Adrenal gland (tissue), 12 donors: ENCODE data around the gene ANKRD6. TPM values are rescaled to one million over a fixed set of nuclear protein-coding genes. Genes with fewer than 3 reads are reported as not detected.

Experiments used
- DNase-seq, 7 donors: peaks; one replicate each; pipeline ENCODE4 v3.0.0-alpha.2; 2019 to 2020
- H3K27ac ChIP-seq, 5 donors: fragments of 200-600 bp; sonication (generic) in 4 of 5; 1 replicate in 3 of 5; 2 replicates in 2 of 5; pipeline versions ENCODE4 v1.5.1 to v1.8.0; 2016 to 2020; ENCODE audit warnings: mild to moderate bottlenecking in 1 of 5
- H3K27me3 ChIP-seq: fragments of 200-600 bp; 2 replicates; pipeline ENCODE4 v1.8.0; 2021
- H3K36me3 ChIP-seq, 2 donors: fragments of 200-600 bp; replicated peaks in 1 of 2; 1 replicate in 1 of 2; 2 replicates in 1 of 2; pipeline versions ENCODE4 v1.5.1 to v1.8.0; 2018 to 2022
- H3K4me1 ChIP-seq, 2 donors: fragments of 200-600 bp; replicated peaks in 1 of 2; 1 replicate in 1 of 2; 2 replicates in 1 of 2; pipeline versions ENCODE4 v1.5.1 to v1.8.0; 2018 to 2021
- H3K4me3 ChIP-seq, 4 donors: fragments of 200-600 bp; sonication (generic) in 3 of 4; one replicate each; pipeline ENCODE4 v1.5.1; 2016 to 2018
- H3K9me3 ChIP-seq, 3 donors: fragments of 200-600 bp; sonication (generic) in 1 of 3; replicated peaks in 1 of 3; 1 replicate in 2 of 3; 2 replicates in 1 of 3; pipeline versions ENCODE4 v1.5.1 to v1.8.0; 2016 to 2021
- POLR2A ChIP-seq, 2 donors: fragments of 450-650 bp; IDR thresholded peaks; one replicate each; pipeline ENCODE4 v1.6.1; 2017; ENCODE audit warnings: antibody characterized with exemption in 2 of 2, mild to moderate bottlenecking in 2 of 2, moderate library complexity in 1 of 2
- WGBS, 4 donors: extraction: QIAGEN DNeasy Blood & Tissue Kit in 2 of 4; methylation state at CpG; one replicate each; pipeline versions ENCODE4 v1.1.5 to v1.1.7; 2013 to 2017; 5-methylcytosine and 5-hydroxymethylcytosine counted together
- intact Hi-C, 2 donors: fragments of 100-400 bp; cut with DNase I; formaldehyde crosslinking; loops; one replicate each; pipeline versions ENCODE4 v1.14.1 to v1.15.0; 2022 to 2023
- polyA plus RNA-seq, 3 donors: library from polyadenylated mRNA; stranded (reverse); fragments of 200-250 nt in 2 of 3; fragments of 350-450 nt in 1 of 3; fragmentation: Illumina TruSeq in 1 of 3; extraction: RNeasy Lipid Tissue Mini Kit (QIAGEN cat#74804) in 1 of 3; gene quantifications; one replicate each; pipeline ENCODE4 v1.2.3, GENCODE V29; 2013 to 2014
- total RNA-seq, 9 donors: library from RNA; depleted of rRNA in 4 of 9; stranded (reverse); fragments of >200 nt in 4 of 9; fragments of 120-200 nt in 1 of 9; fragmentation: NEBNext Ultra II Directional in 1 of 9; extraction: Animal tissue kit (Norgen Biotek cat#: 25700) in 1 of 9; gene quantifications; one replicate each; pipeline versions ENCODE4 v1.1.0 to v1.2.4, GENCODE V29; 2013 to 2023
- TF ChIP-seq, protein P1 (sequence below), 6 experiments: fragments of 450-650 bp in 4 of 6; fragments of 200-600 bp in 2 of 6; sonication (generic) in 1 of 6; IDR thresholded peaks; 1 replicate in 5 of 6; 2 replicates in 1 of 6; pipeline versions ENCODE4 v1.5.1 to v1.8.0; 2016 to 2021; ENCODE audit warnings: antibody characterized with exemption in 6 of 6, mild to moderate bottlenecking in 2 of 6, moderate library complexity in 1 of 6
- donor health status: healthy with polysubstance abuse.
- donor health status: Bipolar disorder and iron deficiency.
- donor health status: DM: yes; HTN: yes; CAD: no.
- donor health status: DM: no; HTN: no; CAD: no.
- donor health status: DM: no; HTN: no; CAD: no.
- donor health status: DM: yes; HTN: yes; CAD: no.

The ANKRD6 gene
- total and polyA plus RNA-seq, 12 donors = 2.8 to 16.6 (median 7.7) TPM

DNA sequence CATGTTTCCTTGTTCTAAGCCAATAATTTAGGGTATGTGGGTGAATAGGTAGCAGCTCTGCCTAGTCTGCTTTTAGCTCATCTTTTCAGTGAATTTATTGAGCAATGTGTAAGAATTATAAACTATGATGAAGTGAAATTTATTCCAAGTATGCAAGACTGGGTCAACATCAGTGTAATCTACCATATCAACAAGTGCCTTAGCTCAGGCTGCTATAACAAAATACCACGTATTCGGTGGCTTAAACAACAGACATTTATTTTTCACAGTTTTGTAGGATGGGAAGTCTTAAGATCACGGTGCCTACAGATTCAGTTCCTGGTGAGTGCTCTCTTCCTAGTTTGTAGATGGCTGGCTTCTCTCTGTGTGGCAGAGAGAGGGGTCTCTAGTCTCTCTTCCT, 151.6 kb downstream of the ANKRD6 start:
- TF ChIP-seq, protein P1, sequence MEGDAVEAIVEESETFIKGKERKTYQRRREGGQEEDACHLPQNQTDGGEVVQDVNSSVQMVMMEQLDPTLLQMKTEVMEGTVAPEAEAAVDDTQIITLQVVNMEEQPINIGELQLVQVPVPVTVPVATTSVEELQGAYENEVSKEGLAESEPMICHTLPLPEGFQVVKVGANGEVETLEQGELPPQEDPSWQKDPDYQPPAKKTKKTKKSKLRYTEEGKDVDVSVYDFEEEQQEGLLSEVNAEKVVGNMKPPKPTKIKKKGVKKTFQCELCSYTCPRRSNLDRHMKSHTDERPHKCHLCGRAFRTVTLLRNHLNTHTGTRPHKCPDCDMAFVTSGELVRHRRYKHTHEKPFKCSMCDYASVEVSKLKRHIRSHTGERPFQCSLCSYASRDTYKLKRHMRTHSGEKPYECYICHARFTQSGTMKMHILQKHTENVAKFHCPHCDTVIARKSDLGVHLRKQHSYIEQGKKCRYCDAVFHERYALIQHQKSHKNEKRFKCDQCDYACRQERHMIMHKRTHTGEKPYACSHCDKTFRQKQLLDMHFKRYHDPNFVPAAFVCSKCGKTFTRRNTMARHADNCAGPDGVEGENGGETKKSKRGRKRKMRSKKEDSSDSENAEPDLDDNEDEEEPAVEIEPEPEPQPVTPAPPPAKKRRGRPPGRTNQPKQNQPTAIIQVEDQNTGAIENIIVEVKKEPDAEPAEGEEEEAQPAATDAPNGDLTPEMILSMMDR (IDR thresholded peaks at IDR 0.05) = no peak
- no peak for TF ChIP-seq POLR2A (IDR thresholded peaks at IDR 0.05)
- Histone ChIP-seq H3K4me3 (no peak overlapping the region), H3K27me3 (no peaks in the 10 kb centered on the region), H3K4me1 (no peaks in the 10 kb centered on the region), H3K36me3 (no peaks in the 10 kb centered on the region), H3K9me3 (no peaks in the 10 kb centered on the region), H3K27ac (no peak overlapping the region)
- intact Hi-C loops = no loop called here
- WGBS, 4 donors = 83 to 89% (median 86%) methylated on average over 3 of the region's 3 CpGs
- no peak for DNase-seq

DNA sequence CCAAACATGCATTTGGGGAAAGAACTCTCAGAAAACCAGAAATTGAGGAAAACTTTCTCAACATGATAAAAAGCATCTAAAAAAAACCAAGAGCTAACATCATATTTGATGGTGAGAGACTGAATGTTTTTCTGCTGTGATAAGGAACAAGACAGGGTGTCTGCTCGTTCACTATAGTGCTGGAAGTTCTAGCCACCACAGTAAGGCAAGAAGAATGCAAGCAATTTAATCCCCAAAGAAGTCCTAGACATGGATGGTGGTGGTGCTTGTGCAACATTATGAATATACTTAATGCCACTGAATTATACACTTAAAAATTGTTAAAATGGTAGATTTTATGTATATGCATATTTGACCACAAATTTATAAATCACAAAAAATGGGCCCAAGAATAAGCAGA, 152.2 kb downstream of the ANKRD6 start:
- no peak overlapping the region for H3K27ac ChIP-seq
- no peaks in the 10 kb centered on the region for H3K4me1 ChIP-seq
- H3K4me3 ChIP-seq = no peak overlapping the region
- no peaks in the 10 kb centered on the region for H3K27me3 ChIP-seq
- H3K36me3 ChIP-seq = no peaks in the 10 kb centered on the region
- WGBS, 4 donors = 78 to 91% (median 82%) methylated on average over 1 of the region's 1 CpG
- H3K9me3 ChIP-seq = no peaks in the 10 kb centered on the region
- TF ChIP-seq, protein P1 (IDR thresholded peaks at IDR 0.05) = no peak
- no peak for TF ChIP-seq POLR2A (IDR thresholded peaks at IDR 0.05)
- DNase-seq = no peak
- intact Hi-C loops = no loop called here

DNA sequence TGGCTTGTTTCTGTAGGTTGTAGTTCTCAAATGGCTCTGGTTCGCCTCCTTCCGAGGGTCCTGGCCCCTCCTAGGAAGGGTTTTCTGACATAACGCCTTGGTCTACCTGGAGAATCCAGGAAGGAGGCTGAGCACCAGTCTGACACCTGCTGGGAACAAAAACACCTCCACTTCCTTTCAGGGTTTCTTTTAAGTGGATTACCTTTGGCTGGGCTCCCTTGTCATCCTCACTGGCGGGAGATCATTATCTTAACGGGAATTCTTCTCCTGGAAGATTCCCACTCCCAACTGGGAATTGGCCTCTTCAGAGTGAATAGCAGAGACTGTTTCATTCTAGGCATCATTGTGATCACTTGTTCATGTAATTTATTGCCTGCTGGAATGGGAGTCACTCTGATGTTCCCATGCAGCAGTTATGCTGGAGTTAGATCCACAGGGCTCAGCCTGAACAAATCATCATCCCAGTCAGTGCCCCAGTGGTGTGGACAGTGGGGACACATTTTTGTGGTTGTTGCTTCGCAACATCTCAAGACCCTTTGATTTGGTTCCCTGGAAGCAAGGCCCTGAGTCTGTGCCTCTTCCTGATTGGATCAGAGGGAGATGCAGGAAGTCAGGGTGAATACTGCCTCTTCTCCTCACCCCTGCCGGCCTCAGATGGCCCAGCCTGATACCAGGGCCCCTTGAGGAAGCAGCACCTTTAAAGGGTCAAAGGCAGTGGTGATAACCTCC, 156.5 kb downstream of the ANKRD6 start:
- intact Hi-C loops = no loop called here
- no peak for DNase-seq
- WGBS, 4 donors = 79 to 91% (median 87%) methylated on average over 6 to 7 of the region's 7 CpGs
- TF ChIP-seq POLR2A (IDR thresholded peaks at IDR 0.05) = no peak
- TF ChIP-seq, protein P1 (IDR thresholded peaks at IDR 0.05) = no peak
- Histone ChIP-seq H3K27ac (no peak overlapping the region), H3K27me3 (no peaks in the 10 kb centered on the region), H3K4me1 (no peaks in the 10 kb centered on the region), H3K4me3 (no peak overlapping the region), H3K9me3 (no peaks in the 10 kb centered on the region), H3K36me3 (no peaks in the 10 kb centered on the region)

DNA sequence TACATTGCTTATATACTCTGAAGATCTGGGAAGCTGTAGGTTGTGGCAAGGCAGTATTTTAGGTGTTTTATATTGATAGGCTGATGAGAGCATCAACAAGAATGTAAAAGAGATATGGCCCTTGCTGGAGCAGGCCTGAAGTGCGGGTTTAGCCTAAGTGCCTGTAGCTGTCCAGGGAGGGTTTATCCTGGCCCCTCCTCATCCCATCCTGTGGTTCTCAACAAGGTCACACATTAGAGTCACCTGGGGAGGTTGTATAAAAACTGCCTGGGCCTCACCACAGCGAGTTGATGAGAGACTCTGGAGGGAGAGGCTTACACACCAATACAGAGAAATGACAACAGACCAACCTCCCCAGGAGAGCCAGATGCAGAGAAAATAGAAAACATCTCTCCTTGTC, 157.2 kb downstream of the ANKRD6 start:
- Histone ChIP-seq H3K36me3 (no peaks in the 10 kb centered on the region), H3K27ac (no peak overlapping the region), H3K4me3 (no peak overlapping the region), H3K4me1 (no peaks in the 10 kb centered on the region), H3K27me3 (no peaks in the 10 kb centered on the region), H3K9me3 (no peaks in the 10 kb centered on the region)
- no peak for DNase-seq
- TF ChIP-seq POLR2A (IDR thresholded peaks at IDR 0.05) = no peak
- TF ChIP-seq, protein P1 (IDR thresholded peaks at IDR 0.05) = no peak
- intact Hi-C loops = no loop called here
- WGBS, 4 donors = 66 to 92% (median 76%) methylated on average over 2 of the region's 2 CpGs
